Fibroblast of skin of left biceps (primary cell): ENCODE data around the gene CLIC5.
A peak's percentile ranks its signal among the peaks of the same experiment; 100 is the strongest.
"Not testable (repeated sequence)": the region's sequence is repeated elsewhere in the genome, so short reads cannot be mapped to it uniquely, and the experiment has no call there.

Experiments
- DNase-seq, 2 experiments: peaks; one replicate each; pipeline ENCODE4 v3.0.0-alpha.2; 2013; ENCODE audit warnings: low read depth in 2 of 2

Gene CLIC5

DNA sequence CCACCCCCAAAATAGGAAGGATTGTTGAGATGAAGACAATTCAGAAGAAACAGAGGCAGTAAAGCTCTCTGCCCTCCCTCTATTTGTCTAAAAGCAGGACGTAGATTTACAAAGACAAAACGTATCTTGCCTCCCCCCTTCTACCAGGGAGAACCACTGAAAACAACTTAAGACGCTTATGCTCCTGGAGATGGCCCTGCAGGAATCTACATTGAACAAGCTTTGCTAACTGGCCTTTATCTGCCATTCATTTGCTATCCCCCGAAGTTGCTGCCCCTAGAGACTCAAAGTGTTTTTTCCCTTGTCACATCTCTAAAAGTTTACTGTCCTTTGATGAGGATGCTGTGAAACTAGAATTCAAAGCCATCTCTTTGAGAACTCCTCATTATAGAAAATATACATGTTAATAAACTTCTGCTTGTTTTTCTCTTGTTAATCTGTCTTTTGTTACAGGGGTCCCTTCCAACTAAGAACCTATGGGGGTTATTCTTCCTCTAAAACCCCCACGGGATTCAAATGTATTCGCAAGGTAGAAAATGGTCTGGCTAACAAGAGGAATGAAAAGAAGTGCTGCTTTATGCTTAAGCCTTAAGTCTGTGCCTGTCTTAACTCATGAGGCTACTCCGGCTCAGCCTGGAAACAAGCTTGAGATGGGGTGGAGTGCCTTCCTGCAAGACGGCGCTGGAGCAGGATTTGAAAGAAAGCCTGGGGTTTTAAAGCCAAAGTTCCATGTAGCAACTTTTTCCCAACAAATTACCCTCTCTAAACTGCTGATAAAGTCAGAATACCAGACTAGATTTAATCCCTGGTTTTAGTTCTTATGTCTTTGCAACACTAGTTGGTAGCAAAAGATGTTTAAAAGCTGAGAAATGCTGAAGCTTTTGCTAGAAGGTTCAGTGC, 88.0 kb downstream of the CLIC5 start:
- no peak for DNase-seq

DNA sequence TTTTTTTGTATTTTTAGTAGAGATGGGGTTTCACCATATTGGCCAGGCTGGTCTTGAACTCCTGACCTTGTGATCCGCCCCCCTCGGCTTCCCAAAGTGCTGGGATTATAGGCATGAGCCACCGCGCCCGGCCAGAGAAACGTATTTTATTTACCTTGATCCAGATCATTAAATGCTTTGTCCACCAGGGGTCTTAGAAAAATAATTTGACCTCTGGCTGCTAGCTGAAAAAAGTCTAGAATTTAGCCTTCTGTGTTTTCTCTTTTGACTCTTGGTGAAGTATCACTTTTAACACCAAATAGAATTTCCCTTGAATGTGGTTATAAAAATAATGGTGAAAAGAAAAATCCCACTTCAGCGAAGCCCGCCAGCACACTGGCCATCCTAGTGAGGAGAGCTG, 89.2 kb downstream of the CLIC5 start:
- DNase-seq = not testable (repeated sequence)

DNA sequence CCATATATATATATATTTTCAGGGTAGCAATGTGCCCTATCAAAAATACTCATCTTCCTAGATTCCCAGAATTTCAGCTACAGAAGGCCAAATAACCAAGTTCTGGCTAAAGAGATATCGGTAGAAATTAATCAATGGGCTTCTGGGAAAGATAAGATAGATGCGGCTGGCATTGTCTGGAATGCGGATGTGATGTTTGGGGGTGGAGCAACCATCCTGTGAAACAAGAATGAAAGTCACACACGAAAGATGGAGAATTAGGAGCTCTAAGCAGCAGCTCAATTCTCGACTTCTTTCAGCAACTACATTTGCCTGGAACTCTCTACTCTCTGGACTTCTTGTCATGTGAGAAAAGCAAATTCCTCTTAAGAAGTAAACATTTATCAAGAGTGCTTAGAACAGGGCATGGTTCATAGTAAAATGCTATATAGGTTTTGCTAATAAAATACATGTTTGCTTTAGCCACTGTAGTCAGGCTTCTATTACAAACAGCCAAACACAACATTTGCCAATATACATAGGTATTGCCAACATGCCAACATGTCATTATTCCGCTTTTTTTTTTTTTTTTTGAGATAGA, 90.8 kb downstream of the CLIC5 start:
- DNase-seq = no peak

DNA sequence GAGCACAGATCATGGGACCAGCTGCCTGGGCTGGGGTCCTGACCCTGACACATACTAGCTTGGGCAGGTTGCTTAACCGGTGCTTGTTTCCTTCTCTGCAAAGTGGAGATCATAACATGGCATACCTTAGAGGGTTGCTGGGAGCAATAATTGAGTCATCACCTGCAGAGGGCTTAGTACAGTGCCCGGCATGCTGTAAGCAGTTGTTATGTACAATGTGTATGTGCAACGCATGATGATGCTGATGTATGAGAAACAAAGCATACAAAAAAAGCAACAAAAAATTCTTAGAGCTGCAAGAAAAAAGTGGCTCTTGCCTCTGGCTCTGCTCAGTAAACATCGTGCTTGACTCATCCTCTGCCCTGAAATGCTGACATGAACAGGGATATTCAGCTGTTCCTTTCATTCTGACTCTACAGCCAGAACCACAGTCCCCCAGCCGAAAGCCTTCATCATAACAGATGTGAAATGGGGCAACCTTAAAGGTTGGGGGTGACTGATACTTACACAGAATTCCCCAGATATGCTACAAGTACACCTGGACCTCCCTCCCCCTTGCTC, 91.7 kb downstream of the CLIC5 start:
- DNase-seq = peak in 1 of 2 experiments; percentile 35

DNA sequence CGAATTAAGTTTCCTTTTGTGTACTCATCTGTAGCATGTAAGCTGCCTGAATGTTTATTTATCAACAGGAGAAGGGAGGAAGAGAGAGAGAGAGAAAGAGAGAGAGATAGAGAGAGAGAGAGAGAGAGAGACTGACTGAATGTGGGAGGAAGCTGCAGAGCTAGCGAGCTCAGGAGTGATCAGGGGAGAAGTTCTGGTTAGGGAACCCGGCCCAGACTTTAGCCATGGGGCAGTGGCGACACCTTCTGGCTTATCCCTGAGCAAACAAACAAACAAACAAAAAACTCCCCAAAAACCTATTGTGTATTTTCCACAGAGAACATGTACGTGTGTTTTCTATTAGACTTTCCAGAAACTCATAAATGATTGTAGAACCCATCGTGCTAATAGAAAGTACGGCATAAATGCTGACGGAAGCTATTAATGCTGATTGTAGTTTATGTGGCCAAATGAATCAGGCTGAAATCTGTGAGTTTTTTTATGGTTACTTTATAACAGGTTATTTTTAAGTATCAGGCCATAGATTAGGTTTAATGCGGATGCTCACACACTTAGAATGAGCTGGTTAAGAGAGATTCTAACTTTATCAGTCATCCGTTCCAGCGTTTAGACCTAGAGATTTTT, 92.8 kb downstream of the CLIC5 start:
- peak in 1 of 2 experiments; percentile 55 for DNase-seq

DNA sequence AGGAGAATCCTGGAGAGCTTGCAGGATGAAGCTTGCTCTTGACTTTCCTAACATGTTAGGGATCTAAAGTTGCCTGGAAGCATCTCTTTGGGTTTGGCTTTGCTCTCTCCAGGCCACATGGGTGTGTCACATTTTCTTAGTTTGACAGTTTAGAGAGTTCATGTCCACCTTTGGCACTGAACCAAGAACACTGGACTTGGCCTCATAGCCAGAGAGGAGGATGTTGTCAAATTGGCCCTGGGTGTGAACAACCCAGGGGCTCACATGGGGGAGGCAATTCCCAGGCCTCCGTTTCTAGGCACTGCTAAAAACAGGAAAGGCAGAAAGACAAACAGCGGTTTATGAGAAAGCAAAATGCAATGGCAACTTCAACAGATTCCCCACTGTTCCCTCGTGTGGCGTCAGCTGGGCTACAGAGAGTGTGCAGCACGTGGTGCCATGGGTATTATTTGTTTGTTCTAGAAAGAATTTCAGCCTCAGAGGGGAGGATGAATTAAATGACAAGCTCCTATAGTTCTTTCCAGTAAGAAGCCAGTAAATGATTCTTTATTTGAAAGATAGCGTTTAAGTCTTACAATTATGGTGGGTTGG, 93.9 kb downstream of the CLIC5 start:
- no peak for DNase-seq

DNA sequence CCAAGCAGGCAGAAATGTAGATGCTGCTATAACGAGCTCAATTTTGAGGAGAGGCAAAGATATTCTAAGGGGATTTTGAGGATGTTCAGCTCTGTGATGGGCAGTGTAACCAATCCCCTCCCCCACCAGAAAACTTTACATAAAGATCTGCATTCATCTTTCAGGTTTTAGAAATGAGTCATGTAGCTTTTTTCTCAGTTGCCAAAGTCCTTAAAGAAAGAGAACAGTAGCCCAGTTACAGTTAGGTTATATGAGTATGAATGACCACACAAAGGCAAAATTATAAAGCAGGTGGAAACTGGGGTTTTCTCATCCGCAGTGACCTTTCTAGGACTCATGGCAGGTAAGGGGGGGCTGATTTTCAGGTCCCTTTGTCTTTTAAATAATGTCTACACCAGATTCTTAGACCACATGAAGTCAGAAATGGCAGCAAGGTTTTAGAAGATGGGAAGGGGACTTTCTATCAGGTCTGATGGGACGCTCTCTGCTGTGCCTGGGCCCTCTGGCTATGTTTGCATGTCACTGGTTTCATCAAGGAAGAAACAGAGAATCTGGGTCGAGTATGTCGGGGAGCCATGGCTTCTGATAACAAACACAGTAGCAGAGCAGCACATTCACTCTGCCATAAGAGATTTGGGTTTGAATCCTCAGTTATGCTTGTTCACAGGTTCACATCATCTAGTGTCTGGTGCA, 94.7 kb downstream of the CLIC5 start:
- DNase-seq = no peak

DNA sequence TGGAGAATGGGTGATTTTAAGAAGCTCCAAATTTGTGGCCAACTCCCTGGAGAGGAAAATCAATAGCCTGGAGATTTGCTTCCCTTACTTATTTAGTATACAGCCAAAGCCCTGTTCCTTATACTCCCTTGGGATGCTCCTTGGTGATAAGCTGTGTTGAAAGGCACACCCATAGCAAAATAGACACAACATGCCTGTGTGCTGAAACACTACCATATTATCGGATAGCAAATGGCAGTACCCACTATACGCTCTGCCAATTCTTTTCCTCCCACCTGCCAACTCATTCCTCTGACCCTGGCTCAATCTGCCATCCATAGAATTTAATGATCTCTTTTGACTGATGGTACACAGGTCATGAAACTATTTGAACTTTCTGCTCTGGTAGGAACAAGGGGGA, 98.2 kb downstream of the CLIC5 start:
- no peak for DNase-seq

DNA sequence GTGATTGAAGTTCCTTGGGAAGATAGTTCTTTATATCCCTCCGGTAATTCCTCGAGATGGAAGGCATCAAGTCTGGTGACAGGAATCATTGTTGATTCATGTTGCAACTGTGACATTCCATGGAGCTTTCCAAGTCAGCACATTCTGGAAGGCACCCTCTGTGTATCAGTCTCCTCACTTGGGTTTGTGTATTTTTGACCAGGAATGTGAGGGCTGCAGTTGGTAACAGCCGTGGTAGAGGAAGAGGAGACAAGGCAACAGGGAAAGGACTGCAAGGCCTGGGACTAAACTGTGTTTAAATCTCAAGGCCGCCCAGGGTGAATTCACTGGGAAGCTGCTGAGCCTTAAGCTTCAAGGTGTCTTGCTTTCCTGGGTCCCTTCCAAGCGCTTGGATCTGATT, 99.0 kb downstream of the CLIC5 start:
- DNase-seq = no peak

DNA sequence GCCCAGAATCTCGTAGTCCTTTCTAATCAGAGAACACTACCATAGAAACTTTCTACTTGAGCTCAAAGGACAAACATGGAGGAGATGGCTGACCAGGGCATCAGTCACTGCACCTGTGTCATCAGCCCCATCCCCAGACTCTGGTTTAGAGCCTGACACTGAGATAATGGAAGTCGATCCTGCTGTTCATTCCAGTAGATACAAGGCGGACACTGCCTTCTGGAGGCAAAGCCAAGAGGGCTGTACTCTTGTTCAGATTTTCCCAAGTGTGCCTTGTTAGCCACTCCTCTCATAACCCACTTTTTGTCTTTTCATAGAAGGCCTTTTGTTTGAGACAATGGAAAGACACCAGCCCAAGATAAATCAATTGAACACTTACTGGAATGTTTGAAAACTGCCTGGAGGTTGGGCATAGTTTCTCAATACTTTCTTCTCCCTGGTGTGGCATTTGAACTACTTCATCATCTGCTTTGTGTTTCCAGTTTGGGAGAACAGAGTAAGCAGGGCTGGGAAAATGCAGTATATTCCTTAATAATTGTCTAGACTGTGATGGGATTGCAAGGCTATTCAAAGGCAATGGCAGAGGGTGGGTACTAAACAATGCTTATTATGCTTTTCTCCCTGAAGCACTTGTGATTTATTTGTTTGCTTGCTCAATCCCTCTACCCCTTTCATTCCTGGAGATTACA, 99.7 kb downstream of the CLIC5 start:
- no peak for DNase-seq

DNA sequence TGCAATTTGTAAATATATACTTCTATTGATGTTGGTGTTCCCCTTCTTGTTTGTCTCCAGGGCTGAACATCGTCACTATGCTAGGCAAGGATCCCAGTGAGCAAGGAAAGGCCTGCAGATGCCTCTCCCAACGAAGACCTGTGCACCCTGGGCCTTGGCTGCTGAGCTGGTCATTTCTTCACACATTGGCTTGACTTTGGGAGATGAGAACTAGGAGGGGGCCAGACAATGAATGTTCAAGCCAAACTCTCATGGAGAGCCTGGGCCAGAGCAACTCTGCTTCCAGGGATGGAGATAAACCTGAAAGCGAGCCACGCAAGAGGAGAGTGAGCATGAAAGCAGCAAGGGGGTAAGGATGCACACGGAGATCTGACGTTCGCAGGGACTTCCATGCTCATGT, 104.0 kb downstream of the CLIC5 start:
- no peak for DNase-seq

DNA sequence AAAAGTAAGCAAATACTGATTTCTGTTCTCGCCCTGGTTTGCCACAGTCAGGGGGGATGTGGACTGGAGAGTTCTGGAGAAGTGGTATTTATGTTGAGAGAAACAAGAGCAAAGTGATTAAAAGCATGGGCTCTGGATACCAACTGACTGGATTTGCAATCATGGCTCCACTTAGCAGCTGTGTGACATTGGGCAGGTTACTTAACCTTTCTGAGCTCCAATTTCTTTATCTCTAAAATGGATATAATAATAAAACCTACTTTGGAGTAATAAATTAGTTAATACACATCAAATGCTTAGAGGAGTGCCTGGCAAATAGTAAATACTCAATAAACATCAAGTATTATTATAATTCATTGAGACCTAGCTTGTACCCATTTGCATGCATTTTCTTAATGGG, 111.7 kb downstream of the CLIC5 start:
- DNase-seq = no peak

DNA sequence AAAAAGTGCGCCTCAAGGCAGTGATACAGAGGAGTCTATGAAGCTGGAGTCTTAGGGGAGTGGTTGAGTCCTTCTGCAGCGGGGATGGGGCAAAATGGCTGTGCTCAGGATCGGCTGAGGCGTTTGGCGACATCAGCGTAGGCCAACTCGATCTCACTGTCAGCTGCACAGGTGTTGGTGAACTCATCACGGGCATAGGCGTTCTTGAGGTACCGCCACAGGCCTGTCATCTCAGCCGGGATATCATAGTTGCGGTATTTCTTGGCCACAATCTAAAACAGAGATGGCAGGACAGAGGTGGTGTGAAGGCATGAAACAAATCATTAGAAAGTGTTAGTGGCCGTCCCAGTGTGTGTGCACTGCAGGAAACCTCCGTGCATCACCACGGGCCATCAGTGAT, 112.7 kb downstream of the CLIC5 start:
- no peak for DNase-seq

DNA sequence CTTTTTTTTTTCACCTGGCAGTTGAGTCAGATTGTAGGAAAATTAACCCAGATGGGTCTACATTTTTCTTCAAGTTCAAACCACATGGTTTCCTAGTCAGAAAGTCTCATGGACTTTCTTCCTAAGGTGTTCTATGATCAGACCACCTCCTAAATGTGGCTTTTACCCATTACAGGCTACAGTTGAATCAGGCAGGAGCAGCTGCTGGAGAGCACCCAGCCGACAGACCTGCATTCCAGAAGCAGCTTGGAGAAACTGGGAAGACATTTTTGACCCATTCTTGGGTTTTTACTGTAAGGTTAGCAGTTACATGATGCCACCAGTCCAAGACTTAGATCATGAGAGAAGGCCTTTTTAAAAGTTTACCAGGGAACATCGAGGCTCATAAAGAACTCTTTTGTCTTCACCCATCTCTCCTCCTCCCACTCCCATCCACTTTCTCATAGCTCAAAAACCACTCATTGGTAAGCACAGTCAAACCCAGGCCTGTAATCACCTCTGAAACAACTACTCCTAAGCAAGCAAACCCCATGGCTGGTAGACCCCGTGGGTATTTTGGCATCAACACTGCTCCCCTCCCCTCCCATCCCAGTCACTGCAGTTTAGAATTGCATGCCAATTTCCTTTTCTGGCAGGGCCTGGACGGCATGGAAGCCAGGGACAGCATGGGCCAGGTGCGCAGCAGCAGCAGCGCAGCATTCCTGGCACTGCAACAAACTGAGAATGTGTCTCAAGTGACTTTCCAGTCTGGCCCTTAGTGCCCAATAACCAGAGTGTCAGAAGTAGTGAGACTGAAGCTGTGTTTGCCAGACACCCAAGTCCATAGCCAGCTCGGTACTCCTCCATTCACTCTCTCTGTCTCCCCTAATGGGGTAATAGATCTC, 113.7 kb downstream of the CLIC5 start:
- DNase-seq = no peak

DNA sequence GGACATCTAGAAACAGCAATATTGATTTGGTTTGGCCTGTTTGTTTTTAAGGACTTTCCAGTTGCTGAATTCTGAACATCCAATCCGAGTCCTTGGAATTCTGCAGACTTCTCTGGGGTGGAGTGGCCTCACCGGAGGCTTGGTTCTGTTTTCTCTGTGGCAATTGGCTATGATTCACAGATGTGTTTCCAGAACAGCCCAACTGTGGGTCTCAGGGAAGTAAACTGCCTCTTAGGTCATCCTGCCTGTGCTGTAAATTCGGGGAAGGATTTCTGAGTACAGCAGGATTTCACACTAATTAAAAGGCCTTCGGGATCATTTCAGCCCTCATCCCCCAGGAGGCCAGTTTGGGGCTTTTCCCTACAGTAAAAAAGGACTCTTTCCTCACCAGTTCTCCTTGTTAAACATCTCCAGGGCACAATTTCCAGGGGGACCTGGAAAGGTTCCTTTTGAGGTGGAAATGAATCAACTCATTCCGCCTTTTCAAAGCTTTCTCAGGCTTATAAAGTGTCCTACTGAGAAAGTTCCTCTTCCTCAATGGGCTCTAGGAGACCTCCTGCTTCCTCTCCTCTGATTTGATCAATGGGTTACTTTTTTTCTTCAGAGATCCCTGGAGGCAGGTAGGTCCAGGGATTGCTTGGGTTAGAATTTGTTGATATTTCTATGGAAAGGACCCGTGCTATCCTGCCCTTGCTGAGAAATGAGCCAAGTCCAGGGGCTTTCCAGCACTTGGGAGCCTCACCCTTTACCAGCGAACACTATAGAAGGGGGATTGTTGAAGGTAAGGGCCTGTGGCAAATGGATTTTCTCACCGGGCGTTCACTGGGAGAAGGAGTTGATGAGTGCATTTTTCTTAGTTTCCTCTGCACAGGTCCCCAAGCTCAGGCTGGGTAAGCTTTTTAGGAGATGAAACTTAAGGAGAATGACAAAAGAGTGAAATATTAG, 114.6 kb downstream of the CLIC5 start:
- peak in 1 of 2 experiments; percentile 35 for DNase-seq

DNA sequence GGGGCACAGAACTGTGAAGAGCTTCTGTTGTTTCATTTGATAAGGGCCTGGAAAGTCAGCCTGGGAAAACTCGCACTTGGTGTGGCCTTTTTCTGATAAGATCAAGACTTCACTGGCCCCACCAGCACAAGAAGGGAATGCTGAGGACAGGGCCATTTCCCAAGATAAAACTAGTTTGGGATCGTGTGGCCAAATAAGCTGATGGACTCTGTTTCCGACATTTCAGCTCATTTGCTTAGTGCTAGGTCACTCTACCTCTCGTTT, 116.0 kb downstream of the CLIC5 start:
- DNase-seq = no peak

DNA sequence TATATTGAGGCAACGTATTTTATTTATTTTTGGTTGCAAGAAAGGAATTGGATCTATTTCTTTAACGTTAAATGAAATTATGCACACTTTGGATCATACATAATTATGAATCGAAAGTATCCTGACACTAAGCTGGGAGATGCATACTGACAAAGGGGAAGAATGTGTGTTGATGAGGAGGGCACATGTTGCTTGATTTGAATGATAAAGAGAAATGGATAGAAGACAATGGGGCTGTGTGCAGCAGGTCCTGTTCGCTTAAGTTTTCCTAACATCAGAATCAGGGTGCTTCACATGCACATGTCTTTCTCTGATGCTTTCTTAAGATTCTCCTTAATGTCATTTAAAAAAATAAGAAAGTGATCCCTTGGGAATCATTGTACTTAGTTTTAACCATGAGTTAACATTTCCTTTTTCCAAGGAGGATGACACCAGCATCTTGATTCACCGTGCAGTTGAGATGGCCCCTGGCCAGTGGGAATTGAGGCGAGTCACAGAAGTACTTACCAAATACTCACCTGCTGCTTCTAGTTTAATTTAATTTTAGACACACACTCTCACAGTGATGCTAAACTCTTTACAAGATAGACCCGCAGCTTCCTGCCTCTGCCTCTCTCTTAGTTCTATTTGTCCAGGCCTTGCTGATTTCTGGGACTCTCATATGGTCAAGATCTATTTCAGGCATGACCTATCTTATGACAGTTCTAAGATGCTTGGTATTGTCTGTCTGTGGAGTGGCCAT, 116.5 kb downstream of the CLIC5 start:
- DNase-seq = no peak

DNA sequence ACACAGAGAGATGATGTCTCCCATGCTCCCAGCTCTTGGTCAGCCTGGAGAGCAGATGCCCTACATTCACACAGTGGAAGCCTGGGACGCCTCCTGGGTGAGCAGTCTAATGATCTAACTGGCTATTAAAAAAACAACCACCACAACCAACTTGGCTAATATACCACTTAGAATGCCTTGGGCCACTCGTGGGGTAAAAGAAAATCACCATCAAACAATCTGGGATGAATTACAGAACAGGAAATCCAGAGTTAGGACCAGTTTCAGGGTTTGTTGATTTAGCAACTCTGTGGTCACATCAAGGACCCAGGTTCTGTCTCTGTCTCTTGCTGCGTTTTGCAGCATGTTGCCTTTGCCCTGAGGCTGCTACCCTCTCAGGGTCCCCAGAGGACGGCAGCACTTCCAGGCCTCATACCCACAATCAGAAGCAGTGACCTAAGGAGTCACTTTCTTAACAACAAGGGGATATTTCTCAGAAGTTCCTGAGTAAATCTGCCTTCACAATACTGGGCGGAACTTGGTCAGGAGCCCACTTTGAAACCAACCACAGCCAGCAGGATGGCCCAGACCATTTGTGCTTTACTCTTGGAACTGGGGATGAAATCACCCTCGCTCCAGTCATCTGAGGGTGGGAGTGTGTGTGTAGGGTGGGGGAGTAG, 118.7 kb downstream of the CLIC5 start:
- DNase-seq = no peak
